Mucosa of descending colon (tissue), 3 donors: ENCODE results near the gene HAGHL. TPM values are rescaled to one million over a fixed set of nuclear protein-coding genes. Genes with fewer than 3 reads are reported as not detected.
A peak's percentile ranks its signal among the peaks of the same experiment; 100 is the strongest.

Experiments
- ATAC-seq: fragments of 200-7000 bp; cut with Tn5 transposase; one replicate; pipeline ENCODE4 v1.9.1; 2020; ENCODE audit warnings: mild to moderate bottlenecking, moderate library complexity
- DNase-seq, 3 donors: peaks; one replicate each; pipeline ENCODE4 v3.0.0-alpha.2; 2020
- H3K36me3 ChIP-seq: fragments of 200-600 bp; one replicate; pipeline ENCODE4 v1.8.0; 2021; ENCODE audit warnings: low read depth, mild to moderate bottlenecking
- H3K4me1 ChIP-seq: fragments of 200-600 bp; one replicate; pipeline ENCODE4 v1.8.0; 2021; ENCODE audit warnings: low read depth, mild to moderate bottlenecking
- H3K4me3 ChIP-seq: fragments of 200-600 bp; one replicate; pipeline ENCODE4 v1.8.0; 2021; ENCODE audit warnings: mild to moderate bottlenecking
- H3K9me3 ChIP-seq: fragments of 200-600 bp; one replicate; pipeline ENCODE4 v1.8.0; 2021; ENCODE audit warnings: mild to moderate bottlenecking
- intact Hi-C, 2 donors: fragments of 100-400 bp; cut with DNase I in 1 of 2; cut with micrococcal nuclease in 1 of 2; formaldehyde crosslinking; loops; one replicate each; pipeline versions ENCODE4 v1.11.0 to v1.11.1; 2022; cut with DNase I, micrococcal nuclease
- total RNA-seq, 3 donors: library from RNA; stranded (reverse); fragmentation: NEBNext Ultra II Directional in 2 of 3; extraction: Animal tissue kit (Norgen Biotek cat#: 25700) in 2 of 3; gene quantifications; one replicate each; pipeline versions ENCODE4 v1.2.1 to v1.2.4, GENCODE V29; 2021 to 2023
- TF ChIP-seq, protein P1 (sequence below): fragments of 200-600 bp; IDR thresholded peaks from one replicate; pipeline ENCODE4 v1.8.0; 2022; ENCODE audit warnings: antibody characterized with exemption, mild to moderate bottlenecking
- donor health status: DM: no; HTN: no; CAD: no; lungs with moderate emphysema.
- donor health status: DM: no; HTN: no; CAD: no.
- donor health status: DM: no; HTN: yes; CAD: no.

HAGHL gene
- total RNA-seq, 3 donors from 2014 or later, result 1.9 to 6.6 (median 3.5) TPM

- intact Hi-C loops, result no loop called here
- TF ChIP-seq, protein P1, sequence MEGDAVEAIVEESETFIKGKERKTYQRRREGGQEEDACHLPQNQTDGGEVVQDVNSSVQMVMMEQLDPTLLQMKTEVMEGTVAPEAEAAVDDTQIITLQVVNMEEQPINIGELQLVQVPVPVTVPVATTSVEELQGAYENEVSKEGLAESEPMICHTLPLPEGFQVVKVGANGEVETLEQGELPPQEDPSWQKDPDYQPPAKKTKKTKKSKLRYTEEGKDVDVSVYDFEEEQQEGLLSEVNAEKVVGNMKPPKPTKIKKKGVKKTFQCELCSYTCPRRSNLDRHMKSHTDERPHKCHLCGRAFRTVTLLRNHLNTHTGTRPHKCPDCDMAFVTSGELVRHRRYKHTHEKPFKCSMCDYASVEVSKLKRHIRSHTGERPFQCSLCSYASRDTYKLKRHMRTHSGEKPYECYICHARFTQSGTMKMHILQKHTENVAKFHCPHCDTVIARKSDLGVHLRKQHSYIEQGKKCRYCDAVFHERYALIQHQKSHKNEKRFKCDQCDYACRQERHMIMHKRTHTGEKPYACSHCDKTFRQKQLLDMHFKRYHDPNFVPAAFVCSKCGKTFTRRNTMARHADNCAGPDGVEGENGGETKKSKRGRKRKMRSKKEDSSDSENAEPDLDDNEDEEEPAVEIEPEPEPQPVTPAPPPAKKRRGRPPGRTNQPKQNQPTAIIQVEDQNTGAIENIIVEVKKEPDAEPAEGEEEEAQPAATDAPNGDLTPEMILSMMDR, result no peak
- Histone ChIP-seq H3K4me3 (no peak overlapping the region), H3K36me3 (no peaks in the 10 kb centered on the region), H3K9me3 (no peaks in the 10 kb centered on the region), H3K4me1 (peaks cover 15% of the 10 kb centered on the region)
- DNase-seq, result no peak
- ATAC-seq, result no peak
Observed at GRCh38 chr16:698911-699671, 27.8 kb upstream of the HAGHL start.

GRCh38 chr16:700684-701584, 26.0 kb upstream of the HAGHL start:
- peak; percentile 41 for ATAC-seq
- TF ChIP-seq, protein P1, result no peak
- intact Hi-C loops, result no loop called here

GRCh38 chr16:702341-702740, 24.6 kb upstream of the HAGHL start:
- no peak for ATAC-seq
- no peak for DNase-seq
- Histone ChIP-seq H3K36me3 (no peaks in the 10 kb centered on the region), H3K9me3 (no peaks in the 10 kb centered on the region), H3K4me3 (no peak overlapping the region), H3K4me1 (peaks cover 2% of the 10 kb centered on the region)
- TF ChIP-seq, protein P1, result no peak
- intact Hi-C loops, result no loop called here

More at GRCh38 chr16:700684-701584, 26.0 kb upstream of the HAGHL start:
- no peaks in the 10 kb centered on the region for H3K9me3 ChIP-seq
- no peaks in the 10 kb centered on the region for H3K36me3 ChIP-seq
- H3K4me3 ChIP-seq, result no peak overlapping the region
- peak in 1 of 3 donors; percentile 40 for DNase-seq
- peaks cover 2% of the 10 kb centered on the region for H3K4me1 ChIP-seq

DNA sequence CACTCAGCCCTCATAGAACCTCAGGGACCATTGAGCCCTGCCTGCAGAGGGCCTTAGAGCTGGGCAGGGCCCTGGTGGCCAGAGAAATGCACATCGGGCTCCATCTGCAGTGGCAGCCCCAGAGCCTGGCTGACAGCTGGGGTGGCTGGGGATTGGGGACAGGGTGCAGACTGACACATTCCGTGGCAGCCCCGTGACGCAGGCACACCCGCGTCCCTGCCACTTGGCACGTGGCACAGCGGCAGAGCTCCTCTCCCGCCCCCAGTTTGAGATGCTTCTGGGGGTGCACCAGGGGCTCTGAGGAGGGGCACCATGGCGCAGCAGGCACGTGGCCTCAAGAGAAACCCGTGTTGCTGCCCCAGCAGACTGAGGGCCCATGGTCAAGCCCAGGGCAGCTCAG, 23.5 kb upstream of the HAGHL start:
- no peaks in the 10 kb centered on the region for H3K36me3 ChIP-seq
- no peaks in the 10 kb centered on the region for H3K9me3 ChIP-seq
- ATAC-seq (no peak), DNase-seq (no peak)
- peaks cover 2% of the 10 kb centered on the region for H3K4me1 ChIP-seq
- TF ChIP-seq, protein P1, result no peak
- intact Hi-C loops, result no loop called here
- H3K4me3 ChIP-seq, result no peak overlapping the region

DNA sequence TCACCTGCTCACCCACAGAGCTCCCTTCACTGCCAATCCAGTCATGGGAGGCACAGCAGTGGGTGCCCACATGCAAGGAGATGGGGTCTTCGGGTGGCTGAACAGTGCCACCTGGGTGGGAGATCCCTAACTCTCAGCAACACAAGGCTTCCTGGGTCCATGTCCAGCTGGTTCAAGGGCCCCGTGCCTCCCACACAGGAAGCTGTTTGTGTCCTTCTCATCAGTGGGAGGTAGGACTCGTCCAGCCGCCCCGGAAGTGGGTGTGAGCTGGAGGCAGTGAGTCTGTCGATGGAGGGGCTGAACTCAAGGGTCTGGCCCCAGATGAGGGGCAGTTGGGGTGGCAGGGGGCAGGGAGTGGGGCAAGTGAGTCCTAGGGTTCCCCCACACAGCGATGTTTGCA, 22.9 kb upstream of the HAGHL start:
- DNase-seq, result no peak
- H3K36me3 ChIP-seq, result no peaks in the 10 kb centered on the region
- TF ChIP-seq, protein P1, result no peak
- H3K9me3 ChIP-seq, result no peaks in the 10 kb centered on the region
- peaks cover 2% of the 10 kb centered on the region for H3K4me1 ChIP-seq
- ATAC-seq, result no peak
- intact Hi-C loops, result no loop called here
- no peak overlapping the region for H3K4me3 ChIP-seq
